Transverse colon (tissue), 4 donors: Measurements from ENCODE around the gene ALMS1. TPM values are rescaled to one million over a fixed set of nuclear protein-coding genes. Genes with fewer than 3 reads are reported as not detected.
"Not testable (repeated sequence)": the region's sequence is repeated elsewhere in the genome, so short reads cannot be mapped to it uniquely, and the experiment has no call there.

Source experiments
- DNase-seq: peaks from one replicate; pipeline ENCODE4 v3.0.0-alpha.2; 2019
- H3K27ac ChIP-seq, 4 donors: fragments of 200-600 bp; sonication (generic); 2 replicates each; pipeline ENCODE4 v1.5.1; 2016 to 2018; ENCODE audit warnings: inconsistent platforms in 4 of 4
- H3K27me3 ChIP-seq: fragments of 200-600 bp; sonication (generic); 2 replicates; pipeline ENCODE4 v1.5.1; 2017; ENCODE audit warnings: inconsistent platforms
- H3K36me3 ChIP-seq, 4 donors: fragments of 200-600 bp; sonication (generic); 2 replicates each; pipeline ENCODE4 v1.5.1; 2017 to 2019; ENCODE audit warnings: inconsistent platforms in 4 of 4
- H3K4me1 ChIP-seq, 4 donors: fragments of 200-600 bp; sonication (generic); 2 replicates each; pipeline ENCODE4 v1.5.1; 2017 to 2020; ENCODE audit warnings: inconsistent platforms in 4 of 4
- H3K4me3 ChIP-seq, 4 donors: fragments of 200-600 bp; sonication (generic); 1 replicate in 1 of 4; 2 replicates in 3 of 4; pipeline versions ENCODE4 v1.5.1 to v1.6.1; 2017 to 2019; ENCODE audit warnings: inconsistent platforms in 4 of 4
- H3K9me3 ChIP-seq, 2 donors: fragments of 200-600 bp; sonication (generic); 2 replicates each; pipeline ENCODE4 v1.5.1; 2017 to 2019; ENCODE audit warnings: inconsistent platforms in 2 of 2
- CTCF ChIP-seq, 5 experiments: fragments of 200-600 bp in 3 of 5; fragments of 450-650 bp in 2 of 5; sonication (generic) in 3 of 5; IDR thresholded peaks; 1 replicate in 2 of 5; 2 replicates in 3 of 5; pipeline ENCODE4 v1.5.1; 2016 to 2017; ENCODE audit warnings: antibody characterized with exemption in 5 of 5, inconsistent platforms in 3 of 5, mild to moderate bottlenecking in 2 of 5, moderate library complexity in 1 of 5
- EP300 ChIP-seq: sonication (generic); formaldehyde crosslinking; IDR thresholded peaks from one replicate; pipeline ENCODE4 v1.6.1; 2017; ENCODE audit warnings: antibody characterized with exemption, low read depth
- POLR2A ChIP-seq: fragments of 450-650 bp; IDR thresholded peaks from one replicate; pipeline ENCODE4 v1.6.1; 2016; ENCODE audit warnings: antibody characterized with exemption, mild to moderate bottlenecking, moderate library complexity
- POLR2AphosphoS5 ChIP-seq, 3 donors: sonication (generic); formaldehyde crosslinking; IDR thresholded peaks; one replicate each; pipeline ENCODE4 v1.6.1; 2016; ENCODE audit warnings: antibody characterized with exemption in 3 of 3
- WGBS, 2 donors: methylation state at CpG; one replicate each; pipeline ENCODE4 v1.1.5; 2018; ENCODE audit warnings: low coverage in 1 of 2; 5-methylcytosine and 5-hydroxymethylcytosine counted together
- in situ Hi-C, 4 donors: fragments of 200-750 bp; cut with MboI; loops; one replicate each; pipeline versions ENCODE4 v1.15.0 to v1.15.1; 2017; ENCODE audit warnings: low sequenced_read_pairs in 3 of 4, low pct_ligation_motif_present in 1 of 4, low pct_unique_long_range_greater_than_20kb in 1 of 4
- intact Hi-C: fragments of 100-400 bp; cut with DNase I; formaldehyde crosslinking; loops from one replicate; pipeline ENCODE4 v1.15.1; 2023; ENCODE audit warnings: low total_unique reads
- total RNA-seq, 4 donors: library from RNA; depleted of rRNA; stranded (reverse); fragments of >200 nt; gene quantifications; one replicate each; pipeline ENCODE4 v1.1.0, GENCODE V29; 2016

ALMS1 gene
- total RNA-seq, 4 donors from 2014 or later = 22.4 to 72.4 (median 29.9) TPM

DNA sequence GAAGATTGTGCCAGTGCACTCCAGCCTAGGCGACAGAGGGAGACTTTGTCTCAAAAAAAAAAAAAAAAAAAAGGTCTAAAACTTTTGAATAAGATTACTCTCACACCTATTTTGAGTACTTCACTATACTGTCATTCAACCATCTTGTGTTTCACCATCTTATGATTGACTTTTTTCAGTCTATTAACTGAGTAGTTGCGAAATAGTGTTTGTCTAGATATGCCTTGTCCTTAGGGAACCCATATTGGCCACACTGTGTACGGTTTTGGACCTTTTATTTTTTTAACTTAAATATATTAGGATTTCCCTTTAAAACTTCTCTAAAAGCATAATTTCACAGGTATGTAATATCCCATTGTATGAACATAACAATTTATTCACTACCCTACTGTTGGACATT lies 72.3 kb downstream of the ALMS1 start:
- in situ Hi-C loops = no loop called here
- 96 to 97% methylated on average over 3 of the region's 3 CpGs for WGBS, 2 donors
- Histone ChIP-seq H3K27ac (no peak overlapping the region), H3K4me1 (no peaks in the 10 kb centered on the region), H3K4me3 (no peak overlapping the region), H3K9me3 (no peaks in the 10 kb centered on the region), H3K27me3 (no peaks in the 10 kb centered on the region), H3K36me3 (peaks cover 0 to 15% (median 5%) of the 10 kb centered on the region in 4 donors)
- DNase-seq = no peak
- TF ChIP-seq EP300 (no peak), CTCF (IDR thresholded peaks at IDR 0.05) (no peak)
- intact Hi-C loops = no loop called here

GRCh38 chr2:73462388-73462787 lies 76.8 kb downstream of the ALMS1 start:
- intact Hi-C loops, H3K36me3 ChIP-seq, H3K4me1 ChIP-seq, H3K4me3 ChIP-seq, H3K27me3 ChIP-seq, in situ Hi-C loops, H3K9me3 ChIP-seq, H3K27ac ChIP-seq, DNase-seq: not testable (repeated sequence)
- WGBS, 2 donors = 83 to 100% methylated on average over 1 of the region's 1 CpG

GRCh38 chr2:73468376-73468775 lies 82.7 kb downstream of the ALMS1 start:
- intact Hi-C loops = no loop called here
- WGBS, 2 donors = 75 to 90% methylated on average over 1 of the region's 1 CpG
- in situ Hi-C loops = no loop called here

DNA sequence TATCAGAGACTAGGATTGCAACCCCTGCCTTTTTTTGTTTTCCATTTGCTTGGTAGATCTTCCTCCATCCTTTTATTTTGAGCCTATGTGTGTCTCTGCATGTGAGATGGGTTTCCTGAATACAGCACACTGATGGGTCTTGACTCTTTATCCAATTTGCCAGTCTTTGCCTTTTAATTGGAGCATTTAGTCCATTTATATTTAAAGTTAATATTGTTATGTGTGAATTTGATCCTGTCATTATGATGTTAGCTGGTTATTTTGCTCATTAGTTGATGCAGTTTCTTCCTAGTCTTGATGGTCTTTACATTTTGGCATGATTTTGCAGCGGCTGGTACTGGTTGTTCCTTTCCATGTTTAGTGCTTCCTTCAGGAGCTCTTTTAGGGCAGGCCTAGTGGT lies 98.2 kb downstream of the ALMS1 start:
- DNase-seq, in situ Hi-C loops, H3K27ac ChIP-seq, H3K9me3 ChIP-seq, H3K4me1 ChIP-seq, H3K4me3 ChIP-seq, intact Hi-C loops, H3K36me3 ChIP-seq, H3K27me3 ChIP-seq: not testable (repeated sequence)
- WGBS, 2 donors = 50% methylated on average over 1 of the region's 1 CpG; no CpG with 5 or more reads in 1 of the 2 donors

More at GRCh38 chr2:73468376-73468775, 82.7 kb downstream of the ALMS1 start:
- Histone ChIP-seq H3K27ac (no peak overlapping the region), H3K4me3 (no peak overlapping the region), H3K27me3 (no peaks in the 10 kb centered on the region), H3K36me3 (no peaks in the 10 kb centered on the region), H3K9me3 (no peaks in the 10 kb centered on the region), H3K4me1 (no peaks in the 10 kb centered on the region)
- TF ChIP-seq POLR2A = no peak
- no peak for DNase-seq

- no peaks in the 10 kb centered on the region for H3K27me3 ChIP-seq
- in situ Hi-C loops = no loop called here
- DNase-seq = no peak
- WGBS, 2 donors = 95% methylated on average over 8 of the region's 8 CpGs; no CpG with 5 or more reads in 1 of the 2 donors
- H3K27ac ChIP-seq = no peak overlapping the region
- intact Hi-C loops = no loop called here
- H3K36me3 ChIP-seq = peaks cover 0 to 8% (median 3%) of the 10 kb centered on the region in 4 donors
- no peaks in the 10 kb centered on the region for H3K9me3 ChIP-seq
- H3K4me1 ChIP-seq = no peaks in the 10 kb centered on the region
- H3K4me3 ChIP-seq = no peak overlapping the region
- TF ChIP-seq CTCF (IDR thresholded peaks at IDR 0.05) = no peak
- no peak for TF ChIP-seq POLR2AphosphoS5 (IDR thresholded peaks at IDR 0.05)
- no peak for TF ChIP-seq POLR2A
- TF ChIP-seq EP300 = no peak
These were observed 101.5 kb downstream of the ALMS1 start for GRCh38 chr2:73487112-73487657.

GRCh38 chr2:73488079-73488478 lies 102.4 kb downstream of the ALMS1 start:
- 98% methylated on average over 6 of the region's 7 CpGs; no CpG with 5 or more reads in 1 of the 2 donors for WGBS, 2 donors
- intact Hi-C loops = no loop called here
- no peaks in the 10 kb centered on the region for H3K4me1 ChIP-seq
- H3K36me3 ChIP-seq = peaks cover 0 to 8% (median 3%) of the 10 kb centered on the region in 4 donors
- no peak overlapping the region for H3K4me3 ChIP-seq
- in situ Hi-C loops = no loop called here
- H3K27ac ChIP-seq = no peak overlapping the region
- no peaks in the 10 kb centered on the region for H3K27me3 ChIP-seq
- no peaks in the 10 kb centered on the region for H3K9me3 ChIP-seq
- no peak for TF ChIP-seq EP300
- no peak for TF ChIP-seq POLR2A
- no peak for DNase-seq
